ENCODE results near the gene EXOC3L4.

DNA sequence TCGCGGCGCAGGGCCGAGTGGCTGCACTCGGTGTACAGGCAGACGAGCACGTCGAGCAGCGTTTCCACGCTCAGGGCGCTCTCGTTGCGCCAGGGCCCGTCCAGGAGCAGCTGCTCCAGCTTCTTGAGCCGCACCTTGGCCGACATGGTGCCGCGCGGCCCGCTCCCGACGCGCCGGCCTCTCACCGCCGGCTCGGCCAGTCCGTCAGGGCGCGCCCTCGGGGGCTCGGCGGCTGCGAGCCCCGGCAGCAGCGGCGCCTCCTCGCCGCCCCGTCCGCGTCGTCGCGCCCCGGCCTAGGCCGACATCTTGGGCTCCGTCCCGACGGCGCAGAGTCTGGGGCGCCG, 37.5 kb upstream of the EXOC3L4 start:
- TF ChIP-seq, protein P1, sequence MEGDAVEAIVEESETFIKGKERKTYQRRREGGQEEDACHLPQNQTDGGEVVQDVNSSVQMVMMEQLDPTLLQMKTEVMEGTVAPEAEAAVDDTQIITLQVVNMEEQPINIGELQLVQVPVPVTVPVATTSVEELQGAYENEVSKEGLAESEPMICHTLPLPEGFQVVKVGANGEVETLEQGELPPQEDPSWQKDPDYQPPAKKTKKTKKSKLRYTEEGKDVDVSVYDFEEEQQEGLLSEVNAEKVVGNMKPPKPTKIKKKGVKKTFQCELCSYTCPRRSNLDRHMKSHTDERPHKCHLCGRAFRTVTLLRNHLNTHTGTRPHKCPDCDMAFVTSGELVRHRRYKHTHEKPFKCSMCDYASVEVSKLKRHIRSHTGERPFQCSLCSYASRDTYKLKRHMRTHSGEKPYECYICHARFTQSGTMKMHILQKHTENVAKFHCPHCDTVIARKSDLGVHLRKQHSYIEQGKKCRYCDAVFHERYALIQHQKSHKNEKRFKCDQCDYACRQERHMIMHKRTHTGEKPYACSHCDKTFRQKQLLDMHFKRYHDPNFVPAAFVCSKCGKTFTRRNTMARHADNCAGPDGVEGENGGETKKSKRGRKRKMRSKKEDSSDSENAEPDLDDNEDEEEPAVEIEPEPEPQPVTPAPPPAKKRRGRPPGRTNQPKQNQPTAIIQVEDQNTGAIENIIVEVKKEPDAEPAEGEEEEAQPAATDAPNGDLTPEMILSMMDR (IDR thresholded peaks at IDR 0.05) = no peak
- peak; percentile 51 for TF ChIP-seq POLR2A (IDR thresholded peaks at IDR 0.05)

Data from right lobe of liver (tissue), 4 donors.